ENCODE results near the gene SLC35B2.

- TF ChIP-seq CTCF (IDR thresholded peaks at IDR 0.05; ENCODE audit: low read length) (peak; percentile 49), EZH2 (optimal IDR thresholded peaks at IDR 0.05; ENCODE audit: low read depth, low read length) (no peak)
Measured at GRCh38 chr6:44253307-44254101, 3.8 kb downstream of the SLC35B2 start.
